Lung (tissue), 12 donors: ENCODE data around the gene BCAP29. TPM values are rescaled to one million over a fixed set of nuclear protein-coding genes. Genes with fewer than 3 reads are reported as not detected.

Experiments used
- ATAC-seq: fragments of 200-7000 bp; cut with Tn5 transposase; one replicate; pipeline ENCODE4 v1.9.1; 2020; ENCODE audit warnings: moderate number of reproducible peaks; ENCODE audit not compliant: insufficient read depth, low FRiP score
- DNase-seq, 3 donors: peaks; one replicate each; pipeline ENCODE4 v3.0.0-alpha.2; 2013 to 2017
- H3K27ac ChIP-seq, 2 donors: one replicate each; pipeline ENCODE4 v1.5.1; 2013; ENCODE audit warnings: mild to moderate bottlenecking in 2 of 2, moderate library complexity in 2 of 2, control low read depth in 1 of 2, inconsistent platforms in 1 of 2, low read depth in 1 of 2, low read length in 1 of 2
- H3K27me3 ChIP-seq, 3 donors: one replicate each; pipeline ENCODE4 v1.5.1; 2013; ENCODE audit warnings: low read length in 2 of 3; ENCODE audit not compliant: control insufficient read depth in 3 of 3, insufficient read depth in 3 of 3
- H3K36me3 ChIP-seq, 4 donors: one replicate each; pipeline ENCODE4 v1.5.1; 2013; ENCODE audit warnings: low read length in 4 of 4, mild to moderate bottlenecking in 1 of 4, moderate library complexity in 1 of 4; ENCODE audit not compliant: control insufficient read depth in 4 of 4, insufficient read depth in 4 of 4
- H3K4me1 ChIP-seq, 5 donors: one replicate each; pipeline ENCODE4 v1.5.1; 2013; ENCODE audit warnings: low read length in 5 of 5, mild to moderate bottlenecking in 2 of 5, moderate library complexity in 1 of 5; ENCODE audit not compliant: control insufficient read depth in 5 of 5, insufficient read depth in 5 of 5
- H3K4me3 ChIP-seq: one replicate; pipeline ENCODE4 v1.5.1; 2013; ENCODE audit warnings: mild to moderate bottlenecking, control low read depth, moderate library complexity
- H3K9ac ChIP-seq, 2 donors: one replicate each; pipeline ENCODE4 v1.5.1; 2013; ENCODE audit warnings: low read length in 2 of 2, control low read depth in 1 of 2; ENCODE audit not compliant: insufficient read depth in 1 of 2
- H3K9me3 ChIP-seq, 4 donors: one replicate each; pipeline ENCODE4 v1.5.1; 2013; ENCODE audit warnings: low read length in 3 of 4, mild to moderate bottlenecking in 1 of 4, moderate library complexity in 1 of 4; ENCODE audit not compliant: control insufficient read depth in 4 of 4, insufficient read depth in 3 of 4
- WGBS, 2 donors: extraction: QIAGEN DNeasy Blood & Tissue Kit; methylation state at CpG; one replicate each; pipeline ENCODE4 v1.1.7; 2013; 5-methylcytosine and 5-hydroxymethylcytosine counted together
- polyA plus RNA-seq, 2 donors: library from polyadenylated mRNA; stranded (reverse); fragments of 200-250 nt; gene quantifications; one replicate each; pipeline ENCODE4 v1.2.1, GENCODE V29; 2013
- total RNA-seq, 2 donors: library from RNA; depleted of rRNA in 1 of 2; stranded (reverse); fragments of >200 nt in 1 of 2; gene quantifications; one replicate each; pipeline ENCODE4 v1.2.1, GENCODE V29; 2014 to 2021
- TF ChIP-seq, protein P1 (sequence below): IDR thresholded peaks from 2 replicates; pipeline ENCODE4 v1.5.1; 2012; ENCODE audit warnings: mild to moderate bottlenecking; ENCODE audit errors: control extremely low read depth, extremely low read depth
- donor health status: control.
- donor health status: control.
- donor health status: Bipolar disorder and iron deficiency.
- donor health status: healthy.
- donor health status: DM: yes; HTN: yes; CAD: no.

Gene BCAP29
- total and polyA plus RNA-seq, 4 donors: 49.0 to 109 (median 50.4) TPM

DNA sequence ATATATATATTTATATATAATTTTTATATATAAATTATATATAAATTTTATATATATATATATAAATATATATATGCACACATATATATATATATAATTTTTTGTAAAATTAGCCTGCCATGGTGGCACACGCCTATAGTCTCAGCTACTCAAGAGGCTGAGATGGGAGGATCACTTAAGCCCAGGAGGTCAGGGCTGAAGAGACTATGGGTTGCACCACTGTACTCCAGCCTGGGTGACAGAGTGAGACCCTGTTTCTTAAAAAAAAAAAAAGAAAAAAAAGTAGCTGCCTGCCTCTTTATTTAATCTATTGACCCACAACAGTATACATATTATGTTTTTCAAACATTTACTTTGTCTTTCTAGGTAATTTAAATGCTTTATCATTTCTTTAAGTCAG, 19.2 kb downstream of the BCAP29 start:
- H3K36me3 ChIP-seq: peaks cover 5 to 13% (median 10%) of the 10 kb centered on the region in 4 donors
- no peak for ATAC-seq

DNA sequence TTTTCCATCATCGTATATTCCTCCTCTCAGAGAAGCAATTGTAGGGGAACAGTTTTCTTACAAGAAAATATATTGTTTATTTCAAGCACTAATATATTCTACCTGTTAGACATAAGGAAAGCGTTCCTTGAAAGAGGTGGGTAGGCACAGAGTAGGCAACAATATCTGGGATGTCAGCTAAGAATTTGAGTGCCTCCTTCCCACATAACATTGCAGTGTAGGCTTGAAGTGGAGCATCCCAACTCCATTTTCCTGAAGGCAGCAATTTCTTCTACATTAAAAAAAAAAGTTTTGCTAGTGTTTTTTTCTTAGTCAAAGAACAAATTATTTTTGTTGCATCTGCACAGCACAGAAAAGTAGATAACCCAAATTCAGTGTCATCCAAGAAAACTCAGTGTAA, 20.8 kb downstream of the BCAP29 start:
- Histone ChIP-seq H3K36me3 (peaks cover 0 to 13% (median 4%) of the 10 kb centered on the region in 4 donors), H3K4me1 (peaks cover 0 to 6% (median 0%) of the 10 kb centered on the region in 5 donors), H3K9me3 (no peaks in the 10 kb centered on the region), H3K27me3 (no peaks in the 10 kb centered on the region), H3K27ac (no peak overlapping the region), H3K9ac (no peak overlapping the region), H3K4me3 (no peak overlapping the region)
- DNase-seq (no peak), ATAC-seq (no peak)
- 94 to 97% methylated on average over 2 of the region's 2 CpGs for WGBS, 2 donors
- TF ChIP-seq, protein P1, sequence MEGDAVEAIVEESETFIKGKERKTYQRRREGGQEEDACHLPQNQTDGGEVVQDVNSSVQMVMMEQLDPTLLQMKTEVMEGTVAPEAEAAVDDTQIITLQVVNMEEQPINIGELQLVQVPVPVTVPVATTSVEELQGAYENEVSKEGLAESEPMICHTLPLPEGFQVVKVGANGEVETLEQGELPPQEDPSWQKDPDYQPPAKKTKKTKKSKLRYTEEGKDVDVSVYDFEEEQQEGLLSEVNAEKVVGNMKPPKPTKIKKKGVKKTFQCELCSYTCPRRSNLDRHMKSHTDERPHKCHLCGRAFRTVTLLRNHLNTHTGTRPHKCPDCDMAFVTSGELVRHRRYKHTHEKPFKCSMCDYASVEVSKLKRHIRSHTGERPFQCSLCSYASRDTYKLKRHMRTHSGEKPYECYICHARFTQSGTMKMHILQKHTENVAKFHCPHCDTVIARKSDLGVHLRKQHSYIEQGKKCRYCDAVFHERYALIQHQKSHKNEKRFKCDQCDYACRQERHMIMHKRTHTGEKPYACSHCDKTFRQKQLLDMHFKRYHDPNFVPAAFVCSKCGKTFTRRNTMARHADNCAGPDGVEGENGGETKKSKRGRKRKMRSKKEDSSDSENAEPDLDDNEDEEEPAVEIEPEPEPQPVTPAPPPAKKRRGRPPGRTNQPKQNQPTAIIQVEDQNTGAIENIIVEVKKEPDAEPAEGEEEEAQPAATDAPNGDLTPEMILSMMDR: no peak

More for the DNA sequence above, 19.2 kb downstream of the BCAP29 start:
- 97 to 100% methylated on average over 1 of the region's 1 CpG for WGBS, 2 donors
- no peak overlapping the region for H3K9ac ChIP-seq
- H3K4me1 ChIP-seq: peaks cover 0 to 11% (median 0%) of the 10 kb centered on the region in 5 donors
- H3K27ac ChIP-seq: no peak overlapping the region
- TF ChIP-seq, protein P1: no peak
- H3K27me3 ChIP-seq: no peaks in the 10 kb centered on the region
- no peaks in the 10 kb centered on the region for H3K9me3 ChIP-seq
- no peak for DNase-seq
- H3K4me3 ChIP-seq: no peak overlapping the region

DNA sequence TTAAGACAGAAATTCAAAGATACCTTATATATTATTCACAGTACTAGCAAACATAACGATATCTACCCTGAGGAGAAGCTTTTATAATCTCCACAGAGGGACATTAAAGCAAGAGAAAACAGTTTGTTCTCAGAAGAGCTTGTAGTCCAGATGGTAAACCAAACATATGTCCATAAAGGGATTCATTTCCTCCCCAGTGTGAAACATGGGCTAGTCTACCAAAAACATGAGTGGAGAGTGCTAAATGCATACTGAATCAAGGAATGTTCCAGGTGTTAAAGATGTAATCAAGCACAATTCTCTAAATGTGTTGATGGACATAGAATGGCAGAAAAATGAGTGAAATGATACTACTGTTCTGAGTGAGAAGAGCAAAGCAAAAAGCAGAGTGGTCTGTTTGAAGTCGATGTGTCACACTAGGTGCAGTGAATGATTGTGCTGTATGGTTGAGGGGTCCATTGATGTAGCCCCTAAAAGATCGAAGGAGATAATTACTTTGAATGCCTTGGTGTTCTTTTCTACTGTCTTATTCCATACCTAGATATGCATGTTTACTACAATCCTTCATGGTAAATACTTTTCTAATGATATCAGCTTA, 25.3 kb downstream of the BCAP29 start:
- no peak overlapping the region for H3K9ac ChIP-seq
- no peak for ATAC-seq

More for the DNA sequence above, 25.3 kb downstream of the BCAP29 start:
- peaks cover 0 to 13% (median 3%) of the 10 kb centered on the region in 4 donors for H3K36me3 ChIP-seq
- no peaks in the 10 kb centered on the region for H3K9me3 ChIP-seq
- DNase-seq: no peak
- peaks cover 0 to 16% (median 10%) of the 10 kb centered on the region in 5 donors for H3K4me1 ChIP-seq
- TF ChIP-seq, protein P1: no peak
- no peak overlapping the region for H3K27ac ChIP-seq
- 94 to 97% methylated on average over 3 of the region's 3 CpGs for WGBS, 2 donors
- no peaks in the 10 kb centered on the region for H3K27me3 ChIP-seq
- H3K4me3 ChIP-seq: no peak overlapping the region
